ENCODE measurements around the gene FNDC10.

FNDC10 gene

GRCh38 chr1:1554550-1554925, 45.4 kb downstream of the FNDC10 start:
- Histone ChIP-seq H3K36me3 (replicated peaks in 1 of 2; ENCODE audit: control insufficient read depth in 2 of 2, insufficient read depth in 2 of 2, low read length in 2 of 2) (peaks cover 2 to 6% of the 10 kb centered on the region in 2 donors), H3K27me3 (ENCODE audit: control insufficient read depth in 3 of 3, insufficient read depth in 3 of 3, low read depth in 1 of 3, low read length in 3 of 3) (no peaks in the 10 kb centered on the region), H3K23ac (ENCODE audit: low read depth, low read length, poor library complexity) (peak overlapping the region; percentile 95), H3K4me1 (ENCODE audit: control insufficient read depth in 2 of 2, insufficient read depth in 1 of 2, low read depth in 1 of 2, low read length in 2 of 2) (peaks cover 8 to 15% of the 10 kb centered on the region in 2 donors), H2BK15ac (ENCODE audit: low read length) (no peak overlapping the region), H2BK12ac (ENCODE audit: low read length) (peak overlapping the region; percentile 41), H2AK5ac (ENCODE audit: low read depth, low read length) (peak overlapping the region; percentile 71), H3K4me3 (ENCODE audit: low read length in 2 of 2) (no peak overlapping the region), H2BK5ac (ENCODE audit: low read length) (no peak overlapping the region), H3K9ac (ENCODE audit: low read depth, low read length, poor library complexity) (peak overlapping the region; percentile 60), H3K4me2 (ENCODE audit: insufficient read depth, low read length, poor library complexity, severe bottlenecking) (no peak overlapping the region), H3K14ac (ENCODE audit: low read length) (peak overlapping the region; percentile 38), H3K79me1 (ENCODE audit: low read depth, low read length) (peaks cover 16% of the 10 kb centered on the region), H3K9me3 (replicated peaks in 1 of 2; ENCODE audit: control insufficient read depth in 2 of 2, insufficient read depth in 1 of 2, low read depth in 1 of 2, low read length in 2 of 2) (no peaks in the 10 kb centered on the region), H3K27ac (replicated peaks; ENCODE audit: low read length) (no peak overlapping the region), H3K4ac (ENCODE audit: low read length) (no peak overlapping the region), H3K18ac (ENCODE audit: low read length) (no peak overlapping the region), H4K91ac (ENCODE audit: low read depth, low read length, poor library complexity) (no peak overlapping the region), H4K8ac (ENCODE audit: low read depth, low read length) (no peak overlapping the region), H2BK120ac (ENCODE audit: low read depth, low read length) (no peak overlapping the region), H2AFZ (ENCODE audit: low read length) (no peak overlapping the region)
- no peak for DNase-seq (ENCODE audit: low spot score)
- no CpG with 5 or more reads among the region's 13 CpGs for WGBS, 2 donors (ENCODE audit: extremely low coverage in 2 of 2, insufficient read length in 2 of 2, insufficient replicate concordance in 1 of 2)

- no peak overlapping the region for H2BK12ac ChIP-seq (ENCODE audit: low read length)
- peaks cover 8 to 15% of the 10 kb centered on the region in 2 donors for H3K4me1 ChIP-seq (ENCODE audit: control insufficient read depth in 2 of 2, insufficient read depth in 1 of 2, low read depth in 1 of 2, low read length in 2 of 2)
- H3K4me3 ChIP-seq (ENCODE audit: low read length in 2 of 2) = no peak overlapping the region
- H3K27ac ChIP-seq (replicated peaks; ENCODE audit: low read length) = no peak overlapping the region
- WGBS, 2 donors (ENCODE audit: extremely low coverage in 2 of 2, insufficient read length in 2 of 2, insufficient replicate concordance in 1 of 2) = no CpG with 5 or more reads among the region's 35 CpGs
- no peak overlapping the region for H2AFZ ChIP-seq (ENCODE audit: low read length)
- H3K18ac ChIP-seq (ENCODE audit: low read length) = no peak overlapping the region
- H3K36me3 ChIP-seq (replicated peaks in 1 of 2; ENCODE audit: control insufficient read depth in 2 of 2, insufficient read depth in 2 of 2, low read length in 2 of 2) = peaks cover 2 to 6% of the 10 kb centered on the region in 2 donors
- H3K9ac ChIP-seq (ENCODE audit: low read depth, low read length, poor library complexity) = no peak overlapping the region
- peaks cover 17% of the 10 kb centered on the region for H3K79me1 ChIP-seq (ENCODE audit: low read depth, low read length)
- DNase-seq (ENCODE audit: low spot score) = no peak
- no peaks in the 10 kb centered on the region for H3K27me3 ChIP-seq (ENCODE audit: control insufficient read depth in 3 of 3, insufficient read depth in 3 of 3, low read depth in 1 of 3, low read length in 3 of 3)
- no peak overlapping the region for H3K4me2 ChIP-seq (ENCODE audit: insufficient read depth, low read length, poor library complexity, severe bottlenecking)
- no peak overlapping the region for H3K23ac ChIP-seq (ENCODE audit: low read depth, low read length, poor library complexity)
- no peak overlapping the region for H3K4ac ChIP-seq (ENCODE audit: low read length)
- no peaks in the 10 kb centered on the region for H3K9me3 ChIP-seq (replicated peaks in 1 of 2; ENCODE audit: control insufficient read depth in 2 of 2, insufficient read depth in 1 of 2, low read depth in 1 of 2, low read length in 2 of 2)
- no peak overlapping the region for H2AK5ac ChIP-seq (ENCODE audit: low read depth, low read length)
- no peak overlapping the region for H2BK120ac ChIP-seq (ENCODE audit: low read depth, low read length)
- H2BK15ac ChIP-seq (ENCODE audit: low read length) = no peak overlapping the region
- H4K8ac ChIP-seq (ENCODE audit: low read depth, low read length) = no peak overlapping the region
- no peak overlapping the region for H4K91ac ChIP-seq (ENCODE audit: low read depth, low read length, poor library complexity)
- H2BK5ac ChIP-seq (ENCODE audit: low read length) = no peak overlapping the region
- H3K14ac ChIP-seq (ENCODE audit: low read length) = no peak overlapping the region
Observed at GRCh38 chr1:1553821-1554494, 46.0 kb downstream of the FNDC10 start.

GRCh38 chr1:1552263-1552639, 47.7 kb downstream of the FNDC10 start:
- Histone ChIP-seq H3K18ac (ENCODE audit: low read length) (no peak overlapping the region), H3K14ac (ENCODE audit: low read length) (no peak overlapping the region), H3K4me1 (ENCODE audit: control insufficient read depth in 2 of 2, insufficient read depth in 1 of 2, low read depth in 1 of 2, low read length in 2 of 2) (peaks cover 8 to 15% of the 10 kb centered on the region in 2 donors), H3K4me2 (ENCODE audit: insufficient read depth, low read length, poor library complexity, severe bottlenecking) (no peak overlapping the region), H3K4ac (ENCODE audit: low read length) (no peak overlapping the region), H4K8ac (ENCODE audit: low read depth, low read length) (no peak overlapping the region), H2BK15ac (ENCODE audit: low read length) (no peak overlapping the region), H3K9ac (ENCODE audit: low read depth, low read length, poor library complexity) (peak overlapping the region; percentile 50), H3K23ac (ENCODE audit: low read depth, low read length, poor library complexity) (peak overlapping the region; percentile 75), H3K79me1 (ENCODE audit: low read depth, low read length) (peaks cover 21% of the 10 kb centered on the region), H3K9me3 (replicated peaks in 1 of 2; ENCODE audit: control insufficient read depth in 2 of 2, insufficient read depth in 1 of 2, low read depth in 1 of 2, low read length in 2 of 2) (no peaks in the 10 kb centered on the region), H3K27me3 (ENCODE audit: control insufficient read depth in 3 of 3, insufficient read depth in 3 of 3, low read depth in 1 of 3, low read length in 3 of 3) (no peaks in the 10 kb centered on the region), H2BK5ac (ENCODE audit: low read length) (peak overlapping the region; percentile 1), H2AFZ (ENCODE audit: low read length) (no peak overlapping the region), H2AK5ac (ENCODE audit: low read depth, low read length) (no peak overlapping the region), H3K4me3 (ENCODE audit: low read length in 2 of 2) (no peak overlapping the region), H4K91ac (ENCODE audit: low read depth, low read length, poor library complexity) (no peak overlapping the region), H2BK120ac (ENCODE audit: low read depth, low read length) (no peak overlapping the region), H3K27ac (replicated peaks; ENCODE audit: low read length) (no peak overlapping the region), H3K36me3 (replicated peaks in 1 of 2; ENCODE audit: control insufficient read depth in 2 of 2, insufficient read depth in 2 of 2, low read length in 2 of 2) (peaks cover 5 to 9% of the 10 kb centered on the region in 2 donors), H2BK12ac (ENCODE audit: low read length) (no peak overlapping the region)
- WGBS, 2 donors (ENCODE audit: extremely low coverage in 2 of 2, insufficient read length in 2 of 2, insufficient replicate concordance in 1 of 2) = no CpG with 5 or more reads among the region's 10 CpGs
- DNase-seq (ENCODE audit: low spot score) = no peak

- DNase-seq (ENCODE audit: low spot score) = no peak
- H2BK5ac ChIP-seq (ENCODE audit: low read length) = peak overlapping the region; percentile 1
- WGBS, 2 donors (ENCODE audit: extremely low coverage in 2 of 2, insufficient read length in 2 of 2, insufficient replicate concordance in 1 of 2) = no CpG with 5 or more reads among the region's 33 CpGs
Observed at GRCh38 chr1:1551524-1552262, 48.2 kb downstream of the FNDC10 start.

More at GRCh38 chr1:1551524-1552262, 48.2 kb downstream of the FNDC10 start:
- Histone ChIP-seq H3K9ac (ENCODE audit: low read depth, low read length, poor library complexity) (peak overlapping the region; percentile 50), H3K27me3 (ENCODE audit: control insufficient read depth in 3 of 3, insufficient read depth in 3 of 3, low read depth in 1 of 3, low read length in 3 of 3) (no peaks in the 10 kb centered on the region), H2AFZ (ENCODE audit: low read length) (no peak overlapping the region), H2BK15ac (ENCODE audit: low read length) (no peak overlapping the region), H3K9me3 (replicated peaks in 1 of 2; ENCODE audit: control insufficient read depth in 2 of 2, insufficient read depth in 1 of 2, low read depth in 1 of 2, low read length in 2 of 2) (no peaks in the 10 kb centered on the region), H3K36me3 (replicated peaks in 1 of 2; ENCODE audit: control insufficient read depth in 2 of 2, insufficient read depth in 2 of 2, low read length in 2 of 2) (peaks cover 4 to 7% of the 10 kb centered on the region in 2 donors), H3K79me1 (ENCODE audit: low read depth, low read length) (peaks cover 20% of the 10 kb centered on the region), H3K4ac (ENCODE audit: low read length) (no peak overlapping the region), H4K8ac (ENCODE audit: low read depth, low read length) (peak overlapping the region; percentile 43), H3K4me1 (ENCODE audit: control insufficient read depth in 2 of 2, insufficient read depth in 1 of 2, low read depth in 1 of 2, low read length in 2 of 2) (peaks cover 8 to 15% of the 10 kb centered on the region in 2 donors), H3K4me3 (ENCODE audit: low read length in 2 of 2) (no peak overlapping the region), H3K4me2 (ENCODE audit: insufficient read depth, low read length, poor library complexity, severe bottlenecking) (no peak overlapping the region), H4K91ac (ENCODE audit: low read depth, low read length, poor library complexity) (peak overlapping the region; percentile 53), H2BK12ac (ENCODE audit: low read length) (no peak overlapping the region), H3K27ac (replicated peaks; ENCODE audit: low read length) (no peak overlapping the region), H3K14ac (ENCODE audit: low read length) (peak overlapping the region; percentile 71), H3K23ac (ENCODE audit: low read depth, low read length, poor library complexity) (peak overlapping the region; percentile 73), H2AK5ac (ENCODE audit: low read depth, low read length) (no peak overlapping the region), H2BK120ac (ENCODE audit: low read depth, low read length) (no peak overlapping the region), H3K18ac (ENCODE audit: low read length) (peak overlapping the region; percentile 48)
